ENCODE measurements around the gene PEMT. TPM values are rescaled to one million over a fixed set of nuclear protein-coding genes. Genes with fewer than 3 reads are reported as not detected.

Gene PEMT
- total RNA-seq, 4 donors from 2014 or later = 54.6 to 76.9 (median 63.0) TPM

GRCh38 chr17:17536702-17537101 lies 54.8 kb downstream of the PEMT start:
- TF ChIP-seq, protein P1, sequence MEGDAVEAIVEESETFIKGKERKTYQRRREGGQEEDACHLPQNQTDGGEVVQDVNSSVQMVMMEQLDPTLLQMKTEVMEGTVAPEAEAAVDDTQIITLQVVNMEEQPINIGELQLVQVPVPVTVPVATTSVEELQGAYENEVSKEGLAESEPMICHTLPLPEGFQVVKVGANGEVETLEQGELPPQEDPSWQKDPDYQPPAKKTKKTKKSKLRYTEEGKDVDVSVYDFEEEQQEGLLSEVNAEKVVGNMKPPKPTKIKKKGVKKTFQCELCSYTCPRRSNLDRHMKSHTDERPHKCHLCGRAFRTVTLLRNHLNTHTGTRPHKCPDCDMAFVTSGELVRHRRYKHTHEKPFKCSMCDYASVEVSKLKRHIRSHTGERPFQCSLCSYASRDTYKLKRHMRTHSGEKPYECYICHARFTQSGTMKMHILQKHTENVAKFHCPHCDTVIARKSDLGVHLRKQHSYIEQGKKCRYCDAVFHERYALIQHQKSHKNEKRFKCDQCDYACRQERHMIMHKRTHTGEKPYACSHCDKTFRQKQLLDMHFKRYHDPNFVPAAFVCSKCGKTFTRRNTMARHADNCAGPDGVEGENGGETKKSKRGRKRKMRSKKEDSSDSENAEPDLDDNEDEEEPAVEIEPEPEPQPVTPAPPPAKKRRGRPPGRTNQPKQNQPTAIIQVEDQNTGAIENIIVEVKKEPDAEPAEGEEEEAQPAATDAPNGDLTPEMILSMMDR (IDR thresholded peaks at IDR 0.05; ENCODE audit: low read depth) = no peak

DNA sequence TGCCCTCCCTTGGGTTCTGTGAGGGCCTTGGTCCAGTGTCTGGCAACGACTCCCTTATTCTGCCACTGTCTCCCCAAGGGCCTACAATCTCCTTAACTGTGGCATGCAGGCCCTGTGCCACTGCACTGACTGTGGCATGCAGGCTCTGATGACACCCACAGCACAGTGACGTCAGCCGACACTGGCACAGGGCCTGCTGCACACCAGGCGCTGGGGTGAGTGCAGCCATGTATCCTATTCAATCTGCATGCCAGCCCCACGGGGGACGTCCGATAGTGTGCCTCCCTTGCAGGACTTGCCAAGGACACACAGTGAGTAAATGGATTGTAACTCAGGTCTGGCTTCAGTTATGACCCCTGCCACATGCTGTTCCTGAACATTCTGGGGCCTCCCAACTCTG lies 55.6 kb downstream of the PEMT start:
- TF ChIP-seq, protein P1 (IDR thresholded peaks at IDR 0.05; ENCODE audit: low read depth) = no peak

DNA sequence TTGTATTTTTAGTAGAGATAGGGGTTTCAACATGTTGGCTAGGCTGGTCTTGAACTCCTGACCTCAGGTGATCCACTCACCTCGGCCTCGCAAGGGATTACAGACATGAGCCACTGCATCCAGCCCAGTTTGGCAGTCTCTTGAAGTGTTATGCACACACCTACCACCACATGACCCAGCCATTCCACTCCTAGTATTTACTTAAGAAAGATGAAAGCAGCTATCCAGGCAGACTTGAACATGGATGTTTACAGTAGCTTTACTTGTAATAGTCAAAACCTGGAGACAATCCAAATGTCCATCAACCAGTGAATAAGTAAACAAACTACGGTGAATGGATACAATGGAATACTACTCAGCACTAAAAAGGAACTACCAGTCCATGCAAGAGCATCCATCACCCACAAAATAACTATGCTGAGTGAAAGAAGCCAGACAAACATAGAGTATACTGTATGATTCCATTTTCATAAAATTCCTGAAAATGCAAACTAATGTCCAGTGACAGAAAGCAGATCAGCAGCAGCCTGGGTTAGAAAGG lies 57.5 kb downstream of the PEMT start:
- TF ChIP-seq, protein P1 (IDR thresholded peaks at IDR 0.05; ENCODE audit: low read depth) = no peak

GRCh38 chr17:17532991-17533390 lies 58.5 kb downstream of the PEMT start:
- TF ChIP-seq, protein P1 (IDR thresholded peaks at IDR 0.05; ENCODE audit: low read depth) = no peak

DNA sequence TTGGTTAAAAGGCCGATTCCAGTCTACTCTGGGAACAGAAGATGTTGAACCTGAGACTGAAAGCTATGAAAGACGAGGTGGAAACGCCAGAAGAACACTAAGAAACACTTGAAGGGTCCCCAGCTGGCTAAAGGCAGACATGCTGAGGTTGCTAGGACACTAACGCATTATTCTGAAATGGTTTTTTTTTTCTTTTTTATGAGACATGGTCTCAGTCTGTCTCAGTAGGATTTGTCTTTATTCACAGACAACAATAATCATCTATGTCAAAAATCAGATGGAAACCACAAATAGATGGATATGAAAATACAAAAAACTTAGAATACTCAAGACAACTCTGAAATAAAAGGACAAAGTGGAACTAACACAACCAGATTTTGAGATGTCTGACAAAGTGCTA lies 60.4 kb downstream of the PEMT start:
- TF ChIP-seq, protein P1 (IDR thresholded peaks at IDR 0.05; ENCODE audit: low read depth) = no peak

DNA sequence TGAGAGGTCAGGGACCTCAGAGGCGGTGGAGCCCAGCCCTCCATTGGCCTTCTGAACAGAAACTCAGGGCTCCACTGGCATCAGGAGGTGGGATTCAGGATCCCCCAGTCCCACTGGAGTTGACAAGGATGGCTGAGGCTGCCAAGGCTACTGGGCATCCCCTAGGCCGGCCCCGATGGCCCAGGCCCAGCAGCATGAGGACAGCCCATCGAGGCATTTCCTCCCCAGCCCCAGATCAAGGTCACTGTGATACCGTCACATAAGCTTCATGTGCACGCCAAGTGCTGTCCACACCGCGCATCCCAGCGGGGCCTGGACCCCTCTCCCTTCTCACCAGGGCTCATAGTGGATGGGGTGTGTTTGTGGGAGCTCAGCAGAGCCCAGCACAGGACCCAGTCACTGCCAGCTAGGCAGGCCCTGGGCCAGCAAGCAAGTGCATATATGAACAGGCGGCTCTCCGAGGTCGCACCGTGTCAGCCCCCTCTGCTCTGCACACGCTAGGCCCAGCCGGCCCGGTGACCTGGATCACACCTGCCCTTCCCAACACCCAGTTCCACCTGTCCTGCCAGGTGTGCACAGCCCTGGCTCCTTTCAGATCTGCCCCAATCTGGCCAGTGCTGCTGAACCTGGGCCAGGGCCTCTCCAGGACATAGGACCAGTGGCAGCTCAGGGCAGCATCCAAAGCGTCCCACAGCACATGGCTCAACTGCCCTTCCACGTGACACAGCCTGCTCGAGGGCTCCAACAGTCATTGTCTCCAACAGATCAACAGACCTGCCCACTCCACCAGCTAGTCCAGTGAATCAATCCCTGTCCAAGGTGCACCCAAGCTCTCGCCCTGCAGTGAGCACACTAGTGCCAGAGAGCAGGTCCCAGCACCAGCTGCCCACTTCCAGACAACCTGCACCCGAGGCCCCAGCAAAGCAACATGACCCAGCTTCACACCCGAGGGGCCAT lies 62.5 kb downstream of the PEMT start:
- TF ChIP-seq, protein P1 (IDR thresholded peaks at IDR 0.05; ENCODE audit: low read depth) = no peak

DNA sequence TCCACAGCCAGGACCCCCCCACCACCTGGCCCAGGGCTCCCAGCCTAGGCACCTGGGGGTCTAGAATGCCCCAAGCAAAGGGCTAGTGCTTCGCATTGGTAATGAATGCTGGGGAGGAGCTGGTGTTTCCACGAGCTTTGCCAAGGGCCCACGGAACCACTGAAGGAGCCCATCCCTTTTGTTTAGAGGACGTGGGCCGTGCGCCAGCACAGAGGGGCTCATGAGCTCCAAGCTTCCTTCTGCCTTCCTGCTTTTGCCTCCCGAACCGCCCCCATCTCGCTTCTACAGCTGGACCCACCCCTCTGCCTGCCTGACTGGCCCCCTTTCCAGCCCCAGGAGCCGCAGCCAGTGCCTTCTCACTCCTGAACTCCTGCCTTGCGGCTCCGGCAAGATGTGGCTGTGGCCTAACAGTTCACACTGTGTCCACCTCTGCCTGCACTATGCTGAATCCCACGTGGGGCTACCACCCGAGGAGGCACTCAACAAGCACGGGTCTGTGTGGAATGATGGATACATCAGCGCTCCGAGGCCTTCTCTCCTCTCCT lies 63.5 kb downstream of the PEMT start:
- TF ChIP-seq, protein P1 (IDR thresholded peaks at IDR 0.05; ENCODE audit: low read depth) = no peak
